H4 (cell line): Measurements from ENCODE around the gene WWC2. TPM values are rescaled to one million over a fixed set of nuclear protein-coding genes. Genes with fewer than 3 reads are reported as not detected.
"Not testable (repeated sequence)": the region's sequence is repeated elsewhere in the genome, so short reads cannot be mapped to it uniquely, and the experiment has no call there.

Experiments
- DNase-seq: peaks from one replicate; pipeline ENCODE4 v3.0.0-alpha.2; 2015; ENCODE audit warnings: low spot score
- total RNA-seq: library from RNA; depleted of rRNA; stranded (reverse); fragments of >200 nt; shearing (Covaris generic); gene quantifications from 2 replicates; pipeline ENCODE4 v1.2.3, GENCODE V29; 2014

The WWC2 gene
- total RNA-seq, 1 experiment from 2014 or later: 10.9 TPM

- peak; percentile 85 for DNase-seq
Measured at GRCh38 chr4:183142571-183143550, 43.8 kb downstream of the WWC2 start.

GRCh38 chr4:183144787-183145186 lies 45.7 kb downstream of the WWC2 start:
- DNase-seq: no peak

- DNase-seq: no peak
Measured at GRCh38 chr4:183145773-183146172, 46.7 kb downstream of the WWC2 start.

- no peak for DNase-seq
Measured at GRCh38 chr4:183146478-183146877, 47.4 kb downstream of the WWC2 start.

DNA sequence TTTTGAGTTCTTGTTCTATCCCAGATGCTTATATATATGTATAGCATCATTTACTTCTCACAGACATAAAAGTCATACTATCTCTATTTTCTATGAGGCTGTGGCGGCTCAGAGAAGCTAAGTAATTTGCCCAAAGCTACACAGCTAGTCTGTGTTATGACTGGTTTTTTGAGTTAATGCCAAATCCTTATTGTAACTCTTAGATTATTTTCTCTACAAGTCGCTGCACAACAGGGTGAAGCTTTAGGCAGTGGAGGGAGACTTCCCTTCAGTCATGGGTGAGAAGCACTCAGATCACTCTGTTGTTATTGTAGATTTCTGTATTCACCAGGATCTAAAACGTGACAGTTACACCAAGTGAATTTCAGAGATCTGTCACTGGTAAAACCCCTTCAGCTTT lies 48.1 kb downstream of the WWC2 start:
- no peak for DNase-seq

- DNase-seq: no peak
Measured at GRCh38 chr4:183147983-183148382, 48.9 kb downstream of the WWC2 start.

DNA sequence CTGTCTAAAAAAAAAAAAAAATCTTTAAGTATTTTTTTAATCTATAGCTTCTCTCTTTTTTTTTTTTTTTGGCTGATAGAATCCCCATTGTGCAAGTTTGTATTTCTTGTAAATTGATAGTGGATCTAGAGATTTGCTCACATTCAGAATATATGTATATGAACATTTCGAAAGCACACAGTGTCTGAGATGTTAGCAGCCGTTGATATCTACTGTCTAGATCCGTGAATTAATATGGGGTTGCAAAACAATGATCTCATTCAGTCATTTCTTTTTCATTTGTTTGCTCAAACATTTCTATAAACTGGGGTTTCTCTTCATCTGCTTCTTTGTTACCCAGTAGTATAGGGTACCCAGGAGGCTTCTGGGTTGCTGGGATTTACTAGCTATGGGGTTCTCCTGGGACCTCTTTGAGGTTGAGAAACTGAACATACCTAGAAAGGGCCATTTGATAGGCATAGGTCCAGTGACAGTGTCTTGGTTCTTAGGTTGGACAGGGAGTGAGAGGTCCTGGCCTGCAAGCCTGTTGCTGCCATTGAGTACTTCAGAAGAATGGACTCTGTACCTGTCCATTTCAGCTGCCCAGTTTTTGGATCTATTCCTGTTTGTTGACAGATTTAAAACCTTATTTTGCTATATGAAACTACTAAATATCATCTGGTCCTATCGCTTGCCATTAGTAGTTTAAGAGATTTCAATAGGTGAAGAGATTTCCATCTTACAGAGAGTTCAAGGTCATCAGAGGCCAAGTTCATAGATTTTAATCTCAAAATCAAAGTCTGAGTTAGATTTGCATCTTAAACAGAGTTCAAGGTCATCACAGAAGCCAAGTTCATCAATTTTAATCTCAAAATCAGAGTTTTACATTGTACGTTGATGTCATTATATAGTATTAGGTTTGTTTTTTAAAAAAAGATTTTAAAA lies 50.8 kb downstream of the WWC2 start:
- no peak for DNase-seq

DNA sequence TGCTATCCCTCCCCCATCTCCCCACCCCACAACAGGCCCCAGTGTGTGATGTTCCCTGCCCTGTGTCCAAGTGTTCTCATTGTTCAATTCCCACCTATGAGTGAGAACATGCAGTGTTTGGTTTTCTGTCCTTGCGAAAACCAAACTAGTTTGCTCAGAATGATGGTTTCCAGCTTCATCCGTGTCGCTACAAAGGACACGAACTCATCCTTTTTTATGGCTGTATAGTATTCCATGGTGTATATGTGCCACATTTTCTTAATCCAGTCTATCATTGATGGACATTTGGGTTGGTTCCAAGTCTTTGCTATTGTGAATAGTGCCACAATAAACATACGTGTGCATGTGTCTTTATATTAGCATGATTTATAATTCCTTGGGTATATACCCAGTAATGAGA lies 51.6 kb downstream of the WWC2 start:
- DNase-seq: not testable (repeated sequence)

GRCh38 chr4:183152232-183152631 lies 53.2 kb downstream of the WWC2 start:
- not testable (repeated sequence) for DNase-seq

- no peak for DNase-seq
Measured at GRCh38 chr4:183153190-183153916, 54.3 kb downstream of the WWC2 start.

- no peak for DNase-seq
Measured at GRCh38 chr4:183154701-183155391, 55.8 kb downstream of the WWC2 start.

GRCh38 chr4:183155450-183156184 lies 56.6 kb downstream of the WWC2 start:
- DNase-seq: no peak

GRCh38 chr4:183157215-183157614 lies 58.2 kb downstream of the WWC2 start:
- DNase-seq: no peak

DNA sequence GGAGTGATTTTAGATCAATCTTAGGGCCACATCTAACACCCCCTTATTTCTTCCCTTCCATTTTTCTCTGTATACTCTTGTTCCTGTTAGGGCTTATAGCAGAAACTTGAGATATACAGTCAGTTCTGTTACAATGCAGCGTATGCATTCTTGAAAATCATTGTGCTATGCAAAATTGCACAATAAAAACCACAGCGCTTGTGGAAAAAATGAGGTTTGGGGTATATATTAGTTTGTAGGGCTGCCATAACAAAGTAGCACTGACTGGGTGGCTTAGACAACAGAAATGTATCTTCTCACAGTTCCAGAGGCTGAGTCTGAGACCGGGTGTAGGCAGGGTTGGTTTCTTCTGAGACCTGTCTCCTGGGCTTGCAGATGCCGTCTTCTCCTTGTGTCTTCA lies 59.0 kb downstream of the WWC2 start:
- DNase-seq: peak; percentile 29

DNA sequence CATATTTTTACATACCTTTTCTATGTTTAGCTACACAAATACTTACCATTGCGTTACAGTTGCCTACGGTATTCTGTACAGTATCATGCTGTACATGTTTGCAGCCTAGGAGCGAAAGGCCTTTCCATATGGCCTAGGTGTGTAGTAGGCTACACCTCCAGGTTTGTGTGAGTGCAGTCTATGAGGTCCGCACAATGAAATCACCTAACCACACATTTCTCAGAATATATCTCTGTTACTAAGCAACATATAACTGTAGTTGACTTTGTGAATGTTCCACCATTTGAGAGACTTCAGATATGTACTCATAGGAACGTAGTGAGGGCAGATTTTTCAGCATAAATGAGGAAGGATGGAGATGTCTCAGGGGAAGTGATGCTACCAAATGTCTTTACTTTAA lies 62.6 kb downstream of the WWC2 start:
- DNase-seq: no peak

GRCh38 chr4:183163135-183163534 lies 64.1 kb downstream of the WWC2 start:
- DNase-seq: no peak

- DNase-seq: no peak
Measured at GRCh38 chr4:183164963-183165362, 65.9 kb downstream of the WWC2 start.

DNA sequence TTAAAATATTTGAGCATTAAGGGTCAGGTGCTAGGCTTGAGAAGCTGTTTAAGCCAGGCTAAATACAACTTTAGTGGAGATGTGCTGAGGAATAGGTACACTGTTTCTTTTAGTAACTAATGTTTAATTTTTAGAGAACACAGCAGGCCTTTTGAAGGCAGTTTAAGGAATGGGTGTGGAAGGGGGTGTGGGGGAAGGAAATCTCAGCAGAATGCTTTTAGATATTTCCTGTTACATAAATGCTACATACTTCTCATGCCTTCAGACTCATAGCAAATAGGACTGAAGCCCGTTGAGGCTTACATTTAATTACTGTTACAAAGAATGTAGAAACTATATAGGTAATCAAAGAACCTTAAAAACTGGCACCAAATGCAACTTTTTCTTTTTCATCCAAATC lies 66.3 kb downstream of the WWC2 start:
- no peak for DNase-seq

GRCh38 chr4:183170894-183171293 lies 71.8 kb downstream of the WWC2 start:
- DNase-seq: no peak

DNA sequence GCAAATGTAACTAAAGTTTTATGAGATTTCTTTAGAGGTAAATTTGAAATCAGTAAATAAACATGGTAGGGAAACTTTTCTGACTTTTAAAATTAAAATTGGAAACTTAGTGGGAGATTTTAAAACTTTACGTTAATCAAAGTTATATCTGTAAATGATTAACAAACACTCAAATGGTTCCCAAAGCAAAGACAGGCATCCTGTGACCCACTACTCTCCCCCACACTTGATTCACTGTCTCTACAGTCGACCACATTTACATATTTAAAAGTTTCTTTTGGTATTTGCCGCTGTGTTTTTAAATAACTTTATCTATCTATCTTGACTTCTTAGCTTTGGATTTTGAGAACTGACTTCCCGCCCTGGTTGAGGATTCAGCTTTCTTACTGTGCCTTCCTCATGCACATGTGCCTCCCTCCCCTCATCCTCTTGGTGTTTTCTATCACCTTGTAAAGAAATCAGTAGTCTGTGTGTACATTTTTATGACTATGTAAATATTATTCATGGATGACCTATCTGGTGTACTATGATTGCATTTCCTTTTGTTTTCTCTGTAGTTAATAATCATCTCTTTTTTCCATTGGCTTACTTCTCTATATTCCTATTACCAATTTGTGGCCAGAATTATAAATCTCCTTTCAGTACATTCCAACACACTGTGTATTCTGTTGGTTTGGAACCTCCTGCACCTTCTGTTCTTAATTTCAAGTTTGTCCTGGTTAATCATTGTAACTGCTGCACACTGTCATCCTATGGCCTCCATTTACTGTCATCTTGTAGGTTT lies 72.6 kb downstream of the WWC2 start:
- DNase-seq: no peak
